Activated T-cell treated with anti-CD3 and anti-CD28 coated beads, Interleukin-2, amount 50 U/mL, for 72 hours (primary cell): ENCODE data around the gene FHIP1A. TPM values are rescaled to one million over a fixed set of nuclear protein-coding genes. Genes with fewer than 3 reads are reported as not detected.
A peak's percentile ranks its signal among the peaks of the same experiment; 100 is the strongest.

ENCODE experiments used
- ATAC-seq, 2 donors: fragments of 150-1000 bp; cut with Tn5 transposase; replicated peaks in 1 of 2; 2 replicates each; pipeline ENCODE4 v1.10.0; 2021; ENCODE audit warnings: moderate library complexity in 2 of 2, mild to moderate bottlenecking in 1 of 2
- DNase-seq, 2 donors: peaks; one replicate each; pipeline ENCODE4 v3.0.0; 2021 to 2022; ENCODE audit warnings: mixed read lengths in 1 of 2
- H3K27ac Mint-ChIP-seq: one replicate; pipeline ENCODE4 v1.8.0; 2022; ENCODE audit warnings: mild to moderate bottlenecking, moderate library complexity, mixed read lengths
- H3K27me3 Mint-ChIP-seq: one replicate; pipeline ENCODE4 v1.8.0; 2022; ENCODE audit warnings: low read depth, mixed read lengths
- H3K36me3 Mint-ChIP-seq, 2 donors: one replicate each; pipeline ENCODE4 v1.8.0; 2022; ENCODE audit warnings: mixed read lengths in 2 of 2, mild to moderate bottlenecking in 1 of 2; ENCODE audit not compliant: insufficient read depth in 2 of 2
- H3K4me1 Mint-ChIP-seq: one replicate; pipeline ENCODE4 v1.8.0; 2022; ENCODE audit warnings: low read depth, mixed read lengths
- H3K4me3 Mint-ChIP-seq, 2 donors: one replicate each; pipeline ENCODE4 v1.8.0; 2022; ENCODE audit warnings: mild to moderate bottlenecking in 2 of 2, mixed read lengths in 2 of 2, moderate library complexity in 2 of 2
- H3K9me3 Mint-ChIP-seq, 2 donors: one replicate each; pipeline ENCODE4 v1.8.0; 2022; ENCODE audit warnings: mixed read lengths in 2 of 2
- total RNA-seq, 2 donors: library from RNA; stranded (reverse); gene quantifications; one replicate each; pipeline ENCODE4 v1.2.3, GENCODE V29; 2022

FHIP1A gene
- total RNA-seq, 2 donors from 2014 or later: 0.22 to 0.53 TPM

GRCh38 chr4:151443752-151444151 lies 34.8 kb downstream of the FHIP1A start:
- Mint-ChIP-seq H3K4me1 (no peaks in the 10 kb centered on the region), H3K27ac (no peak overlapping the region), H3K4me3 (no peak overlapping the region), H3K9me3 (no peaks in the 10 kb centered on the region), H3K36me3 (no peaks in the 10 kb centered on the region), H3K27me3 (peaks cover 19% of the 10 kb centered on the region)
- no peak for ATAC-seq
- DNase-seq: no peak

GRCh38 chr4:151446208-151446607 lies 37.2 kb downstream of the FHIP1A start:
- Mint-ChIP-seq H3K27me3 (peaks cover 19% of the 10 kb centered on the region), H3K36me3 (no peaks in the 10 kb centered on the region)
- no peak for ATAC-seq

DNA sequence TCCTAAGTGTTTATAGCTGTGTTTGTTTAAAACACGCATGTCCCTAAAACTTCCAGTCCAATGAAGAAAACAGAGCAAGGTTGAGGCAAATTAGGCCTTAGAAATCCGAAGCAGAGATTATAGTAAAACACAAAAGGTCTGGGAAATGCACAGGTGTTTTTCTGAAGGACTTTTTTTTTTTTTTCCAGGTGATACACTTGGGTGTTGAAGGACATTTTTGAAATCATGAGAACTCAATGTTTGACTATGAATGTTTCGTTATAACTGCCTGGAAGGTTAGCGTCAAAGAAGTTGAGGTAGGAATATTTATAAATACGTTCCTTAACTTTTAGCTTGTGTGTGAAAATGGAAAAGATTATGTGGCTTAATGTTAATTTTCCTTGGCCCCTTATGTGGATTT lies 45.5 kb downstream of the FHIP1A start:
- Mint-ChIP-seq H3K27me3 (no peaks in the 10 kb centered on the region), H3K4me1 (no peaks in the 10 kb centered on the region), H3K4me3 (no peak overlapping the region), H3K36me3 (no peaks in the 10 kb centered on the region), H3K27ac (no peak overlapping the region), H3K9me3 (no peaks in the 10 kb centered on the region)
- ATAC-seq (no peak), DNase-seq (no peak)

More at GRCh38 chr4:151446208-151446607, 37.2 kb downstream of the FHIP1A start:
- no peaks in the 10 kb centered on the region for H3K9me3 Mint-ChIP-seq
- H3K4me3 Mint-ChIP-seq: no peak overlapping the region
- no peak for DNase-seq
- peak overlapping the region; percentile 40 for H3K27ac Mint-ChIP-seq
- H3K4me1 Mint-ChIP-seq: no peaks in the 10 kb centered on the region

- H3K27me3 Mint-ChIP-seq: no peaks in the 10 kb centered on the region
- H3K9me3 Mint-ChIP-seq: no peaks in the 10 kb centered on the region
- no peaks in the 10 kb centered on the region for H3K36me3 Mint-ChIP-seq
Measured at GRCh38 chr4:151455212-151455611, 46.2 kb downstream of the FHIP1A start.

DNA sequence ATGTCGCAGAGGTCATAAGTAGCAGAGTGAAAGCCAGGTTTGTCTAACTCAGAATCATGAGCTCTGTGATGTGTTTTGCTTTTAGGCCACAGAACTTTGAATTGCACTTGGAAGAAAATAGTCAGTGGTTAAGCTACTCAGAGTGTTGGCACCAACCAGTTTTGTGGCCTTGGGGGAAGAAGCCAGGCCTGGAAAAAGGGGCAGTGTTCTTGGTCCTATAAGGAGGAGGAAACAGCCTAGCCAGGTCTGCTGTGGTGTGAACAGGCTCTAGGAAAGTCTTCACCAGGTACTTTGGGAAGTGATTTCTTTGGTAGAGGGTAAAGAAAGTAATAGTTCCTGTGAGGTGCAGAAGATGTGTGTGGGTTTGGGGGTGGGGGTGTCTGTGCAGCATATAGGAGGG lies 49.2 kb downstream of the FHIP1A start:
- ATAC-seq: no peak
- Mint-ChIP-seq H3K9me3 (no peaks in the 10 kb centered on the region), H3K4me3 (no peak overlapping the region), H3K27ac (no peak overlapping the region), H3K4me1 (no peaks in the 10 kb centered on the region), H3K27me3 (no peaks in the 10 kb centered on the region), H3K36me3 (no peaks in the 10 kb centered on the region)
- no peak for DNase-seq

More at GRCh38 chr4:151455212-151455611, 46.2 kb downstream of the FHIP1A start:
- H3K4me1 Mint-ChIP-seq: no peaks in the 10 kb centered on the region
- no peak overlapping the region for H3K4me3 Mint-ChIP-seq
- ATAC-seq (no peak), DNase-seq (no peak)
- no peak overlapping the region for H3K27ac Mint-ChIP-seq

Other genes starting within 250 kb of the FHIP1A start
- not detected for gene PRSS48, start 132.0 kb upstream of the FHIP1A start, total RNA-seq
- gene SH3D19, start 83.6 kb upstream of the FHIP1A start, total RNA-seq: under 1 TPM in 1 of 2 donors, not detected in 1; 0.74 TPM